K562 (cell line): ENCODE measurements around the gene PPIE.

ENCODE experiments used
- CTCF ChIP-seq, 3 experiments: IDR thresholded peaks in 2 of 3; conservative IDR thresholded peaks in 1 of 3; 2 replicates each; pipeline ENCODE4 v1.5.1; 2011 to 2012; ENCODE audit warnings: low read length in 3 of 3, mild to moderate bottlenecking in 3 of 3, control low read depth in 2 of 3, improper control_type of control experiment in 1 of 3, inconsistent platforms in 1 of 3, low read depth in 1 of 3, mixed read lengths in 1 of 3, moderate library complexity in 1 of 3; ENCODE audit not compliant: insufficient read depth in 2 of 3
- ETV6 ChIP-seq, 3 experiments: fragments of 150-350 bp in 1 of 3; sonication (generic) in 1 of 3; formaldehyde crosslinking in 1 of 3; IDR thresholded peaks; 2 replicates each; pipeline versions ENCODE4 v1.6.1 to v1.8.0; 2014 to 2022; ENCODE audit warnings: borderline replicate concordance in 2 of 3, low read depth in 2 of 3, antibody characterized with exemption in 1 of 3, low read length in 1 of 3, mild to moderate bottlenecking in 1 of 3, missing genetic modification reagents in 1 of 3
- GABPB1 ChIP-seq: sonication (generic); formaldehyde crosslinking; IDR thresholded peaks from 2 replicates; pipeline ENCODE4 v1.8.0; 2022; ENCODE audit warnings: mild to moderate bottlenecking, missing genetic modification reagents
- GTF2F1 ChIP-seq: IDR thresholded peaks from 2 replicates; pipeline ENCODE4 v1.6.1; 2011; ENCODE audit warnings: low read depth, low read length, improper control_type of control experiment
- KDM1A ChIP-seq, 2 experiments: fragments of 450-650 bp; IDR thresholded peaks; 2 replicates each; pipeline ENCODE4 v1.6.1; 2016; ENCODE audit warnings: mild to moderate bottlenecking in 2 of 2
- NFATC3 ChIP-seq: fragments of 450-650 bp; IDR thresholded peaks from 2 replicates; pipeline ENCODE4 v1.6.1; 2017; ENCODE audit warnings: mild to moderate bottlenecking
- NFE2L1 ChIP-seq: fragments of 450-650 bp; IDR thresholded peaks from 2 replicates; pipeline ENCODE4 v1.6.1; 2016; ENCODE audit warnings: missing genetic modification characterization, low read depth, mild to moderate bottlenecking, missing compliant biosample characterization, moderate library complexity, borderline replicate concordance
- NR2C2 ChIP-seq, 2 experiments: fragments of 200-800 bp in 1 of 2; sonication (Bioruptor generic) in 1 of 2; sonication (generic) in 1 of 2; formaldehyde crosslinking in 1 of 2; IDR thresholded peaks; 2 replicates each; pipeline versions ENCODE4 v1.6.1 to v1.8.0; 2016 to 2022; ENCODE audit warnings: mild to moderate bottlenecking in 1 of 2, missing compliant biosample characterization in 1 of 2, missing genetic modification characterization in 1 of 2, missing genetic modification reagents in 1 of 2
- SMAD3 ChIP-seq: fragments of 450-650 bp; formaldehyde crosslinking; conservative IDR thresholded peaks from 2 replicates; pipeline ENCODE4 v1.4.0; 2020; ENCODE audit warnings: mild to moderate bottlenecking
- ZNF12 ChIP-seq: sonication (generic); formaldehyde crosslinking; IDR thresholded peaks from 2 replicates; pipeline ENCODE4 v1.4.0; 2020; ENCODE audit warnings: mild to moderate bottlenecking, missing genetic modification reagents
- ZNF384 ChIP-seq: IDR thresholded peaks from 2 replicates; pipeline ENCODE4 v1.6.1; 2012; ENCODE audit warnings: low read depth, low read length, improper control_type of control experiment
- TF ChIP-seq, protein P1 (sequence below): sonication (generic); formaldehyde crosslinking; IDR thresholded peaks from 2 replicates; pipeline ENCODE4 v1.5.0; 2020; ENCODE audit warnings: missing genetic modification reagents
- TF ChIP-seq, protein P2 (sequence below): fragments of 250-450 bp; sonication (Bioruptor Pico); IDR thresholded peaks from 2 replicates; pipeline ENCODE4 v1.5.0; 2021; ENCODE audit warnings: mild to moderate bottlenecking, moderate library complexity

GRCh38 chr1:39758556-39759435 lies 20.1 kb downstream of the PPIE start:
- TF ChIP-seq ZNF12 (no peak), GTF2F1 (no peak), NR2C2 (CRISPR knock-in tag; IDR thresholded peaks at IDR 0.05) (no peak), NR2C2 (tag; IDR thresholded peaks at IDR 0.05) (no peak), KDM1A (IDR thresholded peaks at IDR 0.05) (no peak), ETV6 (IDR thresholded peaks at IDR 0.05; ENCODE audit: borderline replicate concordance in 1 of 2, low read depth in 2 of 2, low read length in 1 of 2) (no peak), ETV6 (CRISPR knock-in tag; IDR thresholded peaks at IDR 0.05; ENCODE audit: borderline replicate concordance) (no peak), CTCF (IDR thresholded peaks at IDR 0.05 in 2 of 3, conservative IDR thresholded peaks at IDR 0.05 in 1 of 3; ENCODE audit: insufficient read depth in 2 of 3, low read depth in 1 of 3, low read length in 3 of 3) (no peak), NFATC3 (no peak), NFE2L1 (tag) (no peak), ZNF384 (no peak), SMAD3 (CRISPR knock-in tag) (no peak), GABPB1 (no peak)
- TF ChIP-seq, protein P1, sequence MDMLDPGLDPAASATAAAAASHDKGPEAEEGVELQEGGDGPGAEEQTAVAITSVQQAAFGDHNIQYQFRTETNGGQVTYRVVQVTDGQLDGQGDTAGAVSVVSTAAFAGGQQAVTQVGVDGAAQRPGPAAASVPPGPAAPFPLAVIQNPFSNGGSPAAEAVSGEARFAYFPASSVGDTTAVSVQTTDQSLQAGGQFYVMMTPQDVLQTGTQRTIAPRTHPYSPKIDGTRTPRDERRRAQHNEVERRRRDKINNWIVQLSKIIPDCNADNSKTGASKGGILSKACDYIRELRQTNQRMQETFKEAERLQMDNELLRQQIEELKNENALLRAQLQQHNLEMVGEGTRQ = no peak
- TF ChIP-seq, protein P2, sequence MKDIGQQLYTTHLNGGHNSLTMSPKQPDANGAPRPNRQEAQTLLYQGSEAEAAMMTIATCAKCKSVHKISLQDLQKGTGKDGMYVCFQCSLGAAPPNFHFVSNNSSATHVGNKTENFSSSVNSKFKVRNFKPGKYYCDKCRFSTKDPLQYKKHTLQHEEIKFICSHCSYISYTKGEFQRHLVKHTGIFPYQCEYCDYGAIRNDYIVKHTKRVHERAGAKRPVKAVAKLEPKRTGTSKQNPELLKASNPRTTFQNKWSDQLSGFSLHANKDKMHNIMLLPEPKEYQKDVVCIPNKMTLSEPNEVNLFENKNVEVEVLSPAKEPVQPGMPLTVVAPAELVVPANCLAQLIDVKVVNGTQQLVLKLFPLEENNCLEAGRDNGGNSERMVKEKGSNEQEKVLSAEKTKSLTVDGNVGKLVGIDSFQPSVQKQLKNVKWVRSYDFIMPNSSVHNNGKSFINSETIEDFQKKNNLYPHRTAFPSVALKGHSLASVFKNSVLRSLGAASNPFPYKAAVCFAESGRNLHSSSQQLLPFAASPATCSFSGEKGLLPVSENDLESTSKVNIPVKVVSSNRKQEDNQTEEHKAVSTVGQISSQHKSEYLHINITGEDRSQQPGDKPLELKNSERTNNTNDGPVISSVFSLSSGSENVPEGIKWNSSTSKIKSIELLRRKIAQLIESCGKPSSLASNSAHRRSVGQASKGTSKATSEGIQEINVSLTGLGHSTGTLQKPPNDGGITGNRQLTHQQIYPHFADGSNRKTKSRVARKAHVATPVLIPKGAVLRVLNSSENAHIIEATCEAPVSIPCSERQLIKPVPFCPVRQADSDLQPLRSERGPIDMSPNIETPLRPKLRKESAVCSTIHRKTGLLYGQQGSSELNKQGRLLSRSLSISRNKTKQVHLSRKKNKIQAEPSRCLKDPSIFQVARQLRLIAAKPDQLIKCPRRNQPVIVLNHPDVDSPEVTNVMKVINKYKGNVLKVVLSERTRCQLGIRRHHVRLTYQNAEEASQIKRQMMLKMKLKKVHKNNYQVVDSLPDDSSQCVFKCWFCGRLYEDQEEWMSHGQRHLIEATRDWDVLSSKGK (CRISPR knock-in tag) = no peak
